HepG2 (cell line): ENCODE measurements around the gene IRAK2. TPM values are rescaled to one million over a fixed set of nuclear protein-coding genes. Genes with fewer than 3 reads are reported as not detected.

Experiments used
- NFAT5 ChIP-seq: sonication (generic); formaldehyde crosslinking; IDR thresholded peaks from 2 replicates; pipeline ENCODE4 v1.4.0; 2020; ENCODE audit warnings: missing genetic modification reagents
- PRPF4 ChIP-seq: fragments of 200-400 bp; formaldehyde crosslinking; IDR thresholded peaks from 2 replicates; pipeline ENCODE4 v1.6.1; 2016; ENCODE audit warnings: low read length, low read depth; ENCODE audit not compliant: poor library complexity, severe bottlenecking
- RFXAP ChIP-seq: sonication (generic); formaldehyde crosslinking; IDR thresholded peaks from 2 replicates; pipeline ENCODE4 v1.4.0; 2020; ENCODE audit warnings: missing genetic modification reagents, borderline replicate concordance
- SALL2 ChIP-seq: sonication (generic); formaldehyde crosslinking; IDR thresholded peaks from 2 replicates; pipeline ENCODE4 v1.8.1; 2023; ENCODE audit warnings: mild to moderate bottlenecking, missing genetic modification reagents, inconsistent platforms
- ZKSCAN1 ChIP-seq: fragments of 150-350 bp; IDR thresholded peaks from 2 replicates; pipeline ENCODE4 v1.6.1; 2014; ENCODE audit warnings: low read length
- polyA plus RNA-seq, 8 experiments: library from polyadenylated mRNA; depleted of rRNA in 3 of 8; stranded (reverse) in 7 of 8; unstranded in 1 of 8; fragments of >200 nt; fragmentation: Illumina TruSeq in 4 of 8; extraction: Trizol in 4 of 8; gene quantifications; 2 replicates each; pipeline versions ENCODE4 v1.2.1 to v1.2.3, GENCODE V29; 2011 to 2016; ENCODE audit warnings: low read depth in 4 of 8, missing spikeins in 1 of 8, mixed read lengths in 1 of 8; ENCODE audit not compliant: insufficient read depth in 1 of 8
- total RNA-seq, 5 experiments: library from RNA; depleted of rRNA; stranded (reverse); fragments of >200 nt; fragmentation: Illumina TruSeq; extraction: Trizol; gene quantifications; 2 replicates each; pipeline ENCODE4 v1.2.3, GENCODE V29; 2016; ENCODE audit warnings: low read depth in 1 of 5
- TF ChIP-seq, protein P1 (sequence below), 2 experiments: sonication (generic) in 1 of 2; formaldehyde crosslinking in 1 of 2; IDR thresholded peaks; 2 replicates each; pipeline versions ENCODE4 v1.6.1 to v1.9.0; 2014 to 2022; ENCODE audit warnings: antibody characterized with exemption in 1 of 2, borderline replicate concordance in 1 of 2, inconsistent platforms in 1 of 2, low read depth in 1 of 2, missing genetic modification reagents in 1 of 2
- TF ChIP-seq, protein P2 (sequence below): sonication (generic); formaldehyde crosslinking; IDR thresholded peaks from 2 replicates; pipeline ENCODE4 v1.4.0; 2020; ENCODE audit warnings: missing genetic modification reagents

Gene IRAK2
- total and polyA plus RNA-seq, 2 of the 13 experiments (the other 11 are each of a cell fraction or from before 2014, with no cell fraction given), result 13.1 to 23.3 TPM

GRCh38 chr3:10140996-10141546, 23.6 kb upstream of the IRAK2 start (continued):
- TF ChIP-seq, protein P1, sequence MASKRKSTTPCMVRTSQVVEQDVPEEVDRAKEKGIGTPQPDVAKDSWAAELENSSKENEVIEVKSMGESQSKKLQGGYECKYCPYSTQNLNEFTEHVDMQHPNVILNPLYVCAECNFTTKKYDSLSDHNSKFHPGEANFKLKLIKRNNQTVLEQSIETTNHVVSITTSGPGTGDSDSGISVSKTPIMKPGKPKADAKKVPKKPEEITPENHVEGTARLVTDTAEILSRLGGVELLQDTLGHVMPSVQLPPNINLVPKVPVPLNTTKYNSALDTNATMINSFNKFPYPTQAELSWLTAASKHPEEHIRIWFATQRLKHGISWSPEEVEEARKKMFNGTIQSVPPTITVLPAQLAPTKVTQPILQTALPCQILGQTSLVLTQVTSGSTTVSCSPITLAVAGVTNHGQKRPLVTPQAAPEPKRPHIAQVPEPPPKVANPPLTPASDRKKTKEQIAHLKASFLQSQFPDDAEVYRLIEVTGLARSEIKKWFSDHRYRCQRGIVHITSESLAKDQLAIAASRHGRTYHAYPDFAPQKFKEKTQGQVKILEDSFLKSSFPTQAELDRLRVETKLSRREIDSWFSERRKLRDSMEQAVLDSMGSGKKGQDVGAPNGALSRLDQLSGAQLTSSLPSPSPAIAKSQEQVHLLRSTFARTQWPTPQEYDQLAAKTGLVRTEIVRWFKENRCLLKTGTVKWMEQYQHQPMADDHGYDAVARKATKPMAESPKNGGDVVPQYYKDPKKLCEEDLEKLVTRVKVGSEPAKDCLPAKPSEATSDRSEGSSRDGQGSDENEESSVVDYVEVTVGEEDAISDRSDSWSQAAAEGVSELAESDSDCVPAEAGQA (IDR thresholded peaks at IDR 0.05; ENCODE audit: low read depth), result no peak
- TF ChIP-seq, protein P1 (CRISPR knock-in tag; IDR thresholded peaks at IDR 0.05; ENCODE audit: borderline replicate concordance), result 0 out of 2 replicates have a peak, but pooled peaks have one; percentile 3
- TF ChIP-seq ZKSCAN1 (peak; percentile 99), SALL2 (peak; percentile 25; the same call in 1 of the 2 replicates), NFAT5 (CRISPR knock-in tag) (peak; percentile 28; the same call in 1 of the 2 replicates), PRPF4 (peak; percentile 59), RFXAP (CRISPR knock-in tag) (0 out of 2 replicates have a peak, but pooled peaks have one; percentile 27)
- TF ChIP-seq, protein P2, sequence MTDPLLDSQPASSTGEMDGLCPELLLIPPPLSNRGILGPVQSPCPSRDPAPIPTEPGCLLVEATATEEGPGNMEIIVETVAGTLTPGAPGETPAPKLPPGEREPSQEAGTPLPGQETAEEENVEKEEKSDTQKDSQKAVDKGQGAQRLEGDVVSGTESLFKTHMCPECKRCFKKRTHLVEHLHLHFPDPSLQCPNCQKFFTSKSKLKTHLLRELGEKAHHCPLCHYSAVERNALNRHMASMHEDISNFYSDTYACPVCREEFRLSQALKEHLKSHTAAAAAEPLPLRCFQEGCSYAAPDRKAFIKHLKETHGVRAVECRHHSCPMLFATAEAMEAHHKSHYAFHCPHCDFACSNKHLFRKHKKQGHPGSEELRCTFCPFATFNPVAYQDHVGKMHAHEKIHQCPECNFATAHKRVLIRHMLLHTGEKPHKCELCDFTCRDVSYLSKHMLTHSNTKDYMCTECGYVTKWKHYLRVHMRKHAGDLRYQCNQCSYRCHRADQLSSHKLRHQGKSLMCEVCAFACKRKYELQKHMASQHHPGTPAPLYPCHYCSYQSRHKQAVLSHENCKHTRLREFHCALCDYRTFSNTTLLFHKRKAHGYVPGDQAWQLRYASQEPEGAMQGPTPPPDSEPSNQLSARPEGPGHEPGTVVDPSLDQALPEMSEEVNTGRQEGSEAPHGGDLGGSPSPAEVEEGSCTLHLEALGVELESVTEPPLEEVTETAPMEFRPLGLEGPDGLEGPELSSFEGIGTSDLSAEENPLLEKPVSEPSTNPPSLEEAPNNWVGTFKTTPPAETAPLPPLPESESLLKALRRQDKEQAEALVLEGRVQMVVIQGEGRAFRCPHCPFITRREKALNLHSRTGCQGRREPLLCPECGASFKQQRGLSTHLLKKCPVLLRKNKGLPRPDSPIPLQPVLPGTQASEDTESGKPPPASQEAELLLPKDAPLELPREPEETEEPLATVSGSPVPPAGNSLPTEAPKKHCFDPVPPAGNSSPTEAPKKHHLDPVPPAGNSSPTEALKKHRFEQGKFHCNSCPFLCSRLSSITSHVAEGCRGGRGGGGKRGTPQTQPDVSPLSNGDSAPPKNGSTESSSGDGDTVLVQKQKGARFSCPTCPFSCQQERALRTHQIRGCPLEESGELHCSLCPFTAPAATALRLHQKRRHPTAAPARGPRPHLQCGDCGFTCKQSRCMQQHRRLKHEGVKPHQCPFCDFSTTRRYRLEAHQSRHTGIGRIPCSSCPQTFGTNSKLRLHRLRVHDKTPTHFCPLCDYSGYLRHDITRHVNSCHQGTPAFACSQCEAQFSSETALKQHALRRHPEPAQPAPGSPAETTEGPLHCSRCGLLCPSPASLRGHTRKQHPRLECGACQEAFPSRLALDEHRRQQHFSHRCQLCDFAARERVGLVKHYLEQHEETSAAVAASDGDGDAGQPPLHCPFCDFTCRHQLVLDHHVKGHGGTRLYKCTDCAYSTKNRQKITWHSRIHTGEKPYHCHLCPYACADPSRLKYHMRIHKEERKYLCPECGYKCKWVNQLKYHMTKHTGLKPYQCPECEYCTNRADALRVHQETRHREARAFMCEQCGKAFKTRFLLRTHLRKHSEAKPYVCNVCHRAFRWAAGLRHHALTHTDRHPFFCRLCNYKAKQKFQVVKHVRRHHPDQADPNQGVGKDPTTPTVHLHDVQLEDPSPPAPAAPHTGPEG (CRISPR knock-in tag), result 0 out of 2 replicates have a peak, but pooled peaks have one; percentile 8
